GM12878 (cell line): ENCODE data around the gene DPY19L3. TPM values are rescaled to one million over a fixed set of nuclear protein-coding genes. Genes with fewer than 3 reads are reported as not detected.

Experiments
- ATAC-seq: fragments of 200-7000 bp; cut with Tn5 transposase; 3 replicates; pipeline ENCODE4 v1.9.1; 2020; ENCODE audit warnings: mild to moderate bottlenecking, moderate library complexity
- BruUV-seq: library from RNA; stranded (reverse); fragments of 400-500 nt; replicated peaks from 2 replicates; lab custom pipeline; 2021; lab: Mats Ljungman, UMichigan
- CTCF ChIA-PET: fragments of 300-600 bp; sonication (Branson Sonifier 250); formaldehyde crosslinking; extraction: SDS; loops from one replicate; lab custom pipeline; 2021; ENCODE audit warnings: inconsistent platforms; lab: Yijun Ruan, JAX
- POLR2A ChIA-PET: fragments of 350-600 bp; formaldehyde crosslinking; extraction: SDS; loops from one replicate; lab custom pipeline; 2021; ENCODE audit warnings: inconsistent platforms; lab: Charles Lee
- RAD21 ChIA-PET: fragments of 300-600 bp; sonication (Branson Sonifier 250); formaldehyde crosslinking; loops from one replicate; lab custom pipeline; 2023; ENCODE audit warnings: antibody characterized with exemption; ENCODE audit not compliant: unreplicated experiment; lab: Charles Lee
- SMC1A ChIA-PET: fragments of 300-600 bp; sonication (Branson Sonifier 250); formaldehyde crosslinking; loops from one replicate; lab custom pipeline; 2023; ENCODE audit not compliant: unreplicated experiment, uncharacterized antibody; lab: Charles Lee
- DNase-seq: peaks from one replicate; pipeline ENCODE4 v3.0.0-alpha.2; 2011; ENCODE audit warnings: low read depth, low spot score
- FAIRE-seq: peaks from 3 replicates; lab custom pipeline; 2011; peaks lifted over from hg19 to GRCh38; lab: Jason Lieb, UNC
- H2AFZ ChIP-seq: 2 replicates; pipeline ENCODE4 v1.6.0; 2011; ENCODE audit warnings: low read depth, low read length, control low read depth; ENCODE audit not compliant: control insufficient read depth
- H3K27ac ChIP-seq: 2 replicates; pipeline ENCODE4 v1.5.1; 2011; ENCODE audit warnings: control low read depth; ENCODE audit not compliant: control insufficient read depth, insufficient read depth
- H3K27me3 ChIP-seq, 2 experiments: replicated peaks in 1 of 2; 2 replicates each; pipeline versions ENCODE4 v1.6.0 to v1.6.1; 2011; ENCODE audit warnings: low read length in 1 of 2; ENCODE audit not compliant: control insufficient read depth in 2 of 2, insufficient read depth in 2 of 2
- H3K36me3 ChIP-seq, 2 experiments: 2 replicates each; pipeline ENCODE4 v1.5.1; 2011; ENCODE audit warnings: low read length in 1 of 2; ENCODE audit not compliant: control insufficient read depth in 2 of 2, insufficient read depth in 2 of 2
- H3K4me1 ChIP-seq: 2 replicates; pipeline ENCODE4 v1.6.1; 2011; ENCODE audit warnings: mild to moderate bottlenecking, low read length, moderate library complexity, mixed read lengths; ENCODE audit not compliant: control insufficient read depth, insufficient read depth
- H3K4me2 ChIP-seq: 2 replicates; pipeline ENCODE4 v1.6.0; 2011; ENCODE audit warnings: control low read depth; ENCODE audit not compliant: control insufficient read depth, insufficient read depth
- H3K4me3 ChIP-seq: fragments of 200-600 bp; sonication (generic); 2 replicates; pipeline ENCODE4 v1.5.1; 2016
- H3K79me2 ChIP-seq: 2 replicates; pipeline ENCODE4 v1.6.0; 2011; ENCODE audit warnings: low read length; ENCODE audit not compliant: control insufficient read depth, insufficient read depth
- H3K9ac ChIP-seq: 2 replicates; pipeline ENCODE4 v1.8.0; 2011; ENCODE audit warnings: low read length, control low read depth, mixed read lengths; ENCODE audit not compliant: control insufficient read depth, insufficient read depth
- H3K9me3 ChIP-seq: replicated peaks from 3 replicates; pipeline ENCODE4 v1.5.1; 2011; ENCODE audit warnings: mild to moderate bottlenecking, low read length; ENCODE audit not compliant: control insufficient read depth, insufficient read depth
- H4K20me1 ChIP-seq: 2 replicates; pipeline ENCODE4 v1.6.0; 2011; ENCODE audit not compliant: control insufficient read depth, insufficient read depth
- BCL11A ChIP-seq: IDR thresholded peaks from 2 replicates; pipeline ENCODE4 v1.6.1; 2011; ENCODE audit warnings: low read depth, low read length
- CHD1 ChIP-seq: IDR thresholded peaks from 2 replicates; pipeline ENCODE4 v1.6.1; 2012; ENCODE audit warnings: low read depth, low read length, improper control_type of control experiment
- E2F4 ChIP-seq: IDR thresholded peaks from 2 replicates; pipeline ENCODE4 v1.6.1; 2012; ENCODE audit warnings: low read depth, low read length, improper control_type of control experiment
- E4F1 ChIP-seq: fragments of 450-650 bp; IDR thresholded peaks from 2 replicates; pipeline ENCODE4 v1.6.1; 2018; ENCODE audit warnings: borderline replicate concordance, mild to moderate bottlenecking; ENCODE audit not compliant: partially characterized antibody
- ELK1 ChIP-seq: IDR thresholded peaks from 2 replicates; pipeline ENCODE4 v1.6.1; 2012; ENCODE audit warnings: low read depth, low read length, improper control_type of control experiment
- JUNB ChIP-seq: IDR thresholded peaks from 2 replicates; pipeline ENCODE4 v1.6.1; 2016; ENCODE audit warnings: antibody characterized with exemption, mild to moderate bottlenecking
- NFXL1 ChIP-seq: fragments of 450-650 bp; IDR thresholded peaks from 2 replicates; pipeline ENCODE4 v1.6.1; 2017; ENCODE audit warnings: antibody characterized with exemption, mild to moderate bottlenecking, borderline replicate concordance
- NR2C1 ChIP-seq: fragments of 450-650 bp; IDR thresholded peaks from 2 replicates; pipeline ENCODE4 v1.6.1; 2017; ENCODE audit warnings: antibody characterized with exemption, mild to moderate bottlenecking, moderate library complexity
- POU2F2 ChIP-seq: IDR thresholded peaks from 3 replicates; pipeline ENCODE4 v1.6.1; 2011; ENCODE audit warnings: low read depth, mild to moderate bottlenecking, low read length, borderline replicate concordance
- RAD51 ChIP-seq: fragments of 450-650 bp; IDR thresholded peaks from 2 replicates; pipeline ENCODE4 v1.6.1; 2016; ENCODE audit warnings: moderate library complexity, mild to moderate bottlenecking, inconsistent platforms
- SRF ChIP-seq, 2 experiments: IDR thresholded peaks; 2 replicates each; pipeline ENCODE4 v1.6.1; 2011; ENCODE audit warnings: low read depth in 2 of 2, low read length in 2 of 2, mild to moderate bottlenecking in 1 of 2, moderate library complexity in 1 of 2
- ZNF207 ChIP-seq: fragments of 450-650 bp; IDR thresholded peaks from 2 replicates; pipeline ENCODE4 v1.6.1; 2014; ENCODE audit warnings: antibody characterized with exemption, mild to moderate bottlenecking, borderline replicate concordance
- WGBS: methylation state at CpG from one replicate; pipeline ENCODE4 v1.1.6; 2016; ENCODE audit warnings: low lambda C conversion rate; ENCODE audit not compliant: insufficient replicate concordance, insufficient coverage; ENCODE audit errors: missing lambda C conversion rate; 5-methylcytosine and 5-hydroxymethylcytosine counted together
- in situ Hi-C: fragments of 300-500 bp; cut with MboI; formaldehyde crosslinking; loops from 9 replicates; pipeline ENCODE4 v1.14.3; 2018; ENCODE audit warnings: mixed read lengths
- intact Hi-C: fragments of 100-400 bp; cut with micrococcal nuclease; formaldehyde crosslinking; loops from one replicate; pipeline ENCODE4 v1.14.2; 2022; ENCODE audit not compliant: unreplicated experiment
- polyA plus RNA-seq, 11 experiments: library from polyadenylated mRNA; depleted of rRNA in 4 of 11; unstranded in 6 of 11; stranded (reverse) in 5 of 11; fragments of >200 nt; fragmentation: Nextera tagmentation in 4 of 11; fragmentation: Illumina TruSeq in 1 of 11; extraction: Ambion mirVana in 4 of 11; extraction: Trizol in 1 of 11; gene quantifications; 1 replicate in 1 of 11; 2 replicates in 10 of 11; pipeline versions ENCODE4 v1.2.1 to v1.2.3, GENCODE V29; 2011 to 2016; ENCODE audit warnings: inconsistent platforms in 2 of 11, missing spikeins in 2 of 11, low read depth in 1 of 11
- total RNA-seq, 4 experiments: library from RNA; depleted of rRNA in 3 of 4; stranded (reverse); fragments of >200 nt in 3 of 4; fragmentation: Illumina TruSeq in 1 of 4; extraction: Trizol in 1 of 4; gene quantifications; 2 replicates each; pipeline versions ENCODE4 v1.2.1 to v1.2.3, GENCODE V29; 2013 to 2021

DPY19L3 gene
- total and polyA plus RNA-seq, 10 of the 15 experiments (the other 5 are each of a cell fraction or from before 2014, with no cell fraction given) = 2.5 to 30.2 (median 13.7) TPM

GRCh38 chr19:32367948-32368536 is 37.5 kb upstream of the DPY19L3 start:
- in situ Hi-C loops (no loop called here), intact Hi-C loops (no loop called here)
- DNase-seq (no peak), FAIRE-seq (no peak), ATAC-seq (no peak)
- Histone ChIP-seq H3K4me1 (no peaks in the 10 kb centered on the region), H2AFZ (no peak overlapping the region), H3K36me3 (peaks cover 7 to 36% of the 10 kb centered on the region in 2 experiments), H3K27me3 (no peaks in the 10 kb centered on the region), H4K20me1 (no peaks in the 10 kb centered on the region), H3K9me3 (no peaks in the 10 kb centered on the region; the same call in 2 of the 3 replicates), H3K27ac (no peak overlapping the region), H3K9ac (no peak overlapping the region), H3K4me3 (no peak overlapping the region), H3K79me2 (peaks cover 5% of the 10 kb centered on the region), H3K4me2 (no peak overlapping the region)
- POLR2A ChIA-PET = no interaction called here
- TF ChIP-seq ZNF207 (no peak), E4F1 (no peak)
- 96% methylated on average over 3 of the region's 3 CpGs for WGBS
- CTCF ChIA-PET = interaction anchor here (1.0 to 1.2 kb wide), 3 partner anchors 9 to 30 kb away, joined by 3 to 5 read pairs (median 5); no protein-coding TSS in a partner anchor
- no TSS peak for BruUV-seq
- RAD21 ChIA-PET = no interaction called here
- SMC1A ChIA-PET = interaction anchor here (1.0 kb wide), 1 partner anchor 8 kb away, joined by 3 read pairs; no protein-coding TSS in a partner anchor

- ChIA-PET CTCF (interaction anchor here (1.0 to 1.2 kb wide), 2 partner anchors 11 to 31 kb away, joined by 5 read pairs; no protein-coding TSS in a partner anchor), POLR2A (no interaction called here), RAD21 (no interaction called here), SMC1A (interaction anchor here (1.0 kb wide), 1 partner anchor 9 kb away, joined by 3 read pairs; no protein-coding TSS in a partner anchor)
- Histone ChIP-seq H3K4me1 (no peaks in the 10 kb centered on the region), H3K4me3 (no peak overlapping the region), H4K20me1 (no peaks in the 10 kb centered on the region), H3K9me3 (no peaks in the 10 kb centered on the region; the same call in 2 of the 3 replicates), H3K27me3 (no peaks in the 10 kb centered on the region), H3K4me2 (no peak overlapping the region), H3K36me3 (peaks cover 8 to 35% of the 10 kb centered on the region in 2 experiments), H3K79me2 (peaks cover 5% of the 10 kb centered on the region), H3K27ac (no peak overlapping the region), H2AFZ (no peak overlapping the region), H3K9ac (no peak overlapping the region)
- no TSS peak for BruUV-seq
- TF ChIP-seq CHD1 (no peak), JUNB (no peak), ELK1 (no peak), E2F4 (no peak), BCL11A (no peak), NFXL1 (no peak), RAD51 (no peak), NR2C1 (no peak), SRF (IDR thresholded peaks at IDR 0.05; ENCODE audit: low read depth in 2 of 2, low read length in 2 of 2) (no peak), POU2F2 (no peak)
- no peak for FAIRE-seq
- in situ Hi-C loops (no loop called here), intact Hi-C loops (no loop called here)
- DNase-seq = no peak
- 100% methylated on average over 2 of the region's 2 CpGs for WGBS
- ATAC-seq = no peak
Measured at GRCh38 chr19:32368787-32369186, 36.8 kb upstream of the DPY19L3 start.
